GM19452 (cell line): ENCODE data around the gene TTC23.
"Not testable (repeated sequence)": the region's sequence is repeated elsewhere in the genome, so short reads cannot be mapped to it uniquely, and the experiment has no call there.

ENCODE experiments used
- ATAC-seq: cut with Tn5 transposase; IDR thresholded peaks from one replicate; pipeline ENCODE4 v1.9.1; 2021; ENCODE audit not compliant: unreplicated experiment

TTC23 gene

DNA sequence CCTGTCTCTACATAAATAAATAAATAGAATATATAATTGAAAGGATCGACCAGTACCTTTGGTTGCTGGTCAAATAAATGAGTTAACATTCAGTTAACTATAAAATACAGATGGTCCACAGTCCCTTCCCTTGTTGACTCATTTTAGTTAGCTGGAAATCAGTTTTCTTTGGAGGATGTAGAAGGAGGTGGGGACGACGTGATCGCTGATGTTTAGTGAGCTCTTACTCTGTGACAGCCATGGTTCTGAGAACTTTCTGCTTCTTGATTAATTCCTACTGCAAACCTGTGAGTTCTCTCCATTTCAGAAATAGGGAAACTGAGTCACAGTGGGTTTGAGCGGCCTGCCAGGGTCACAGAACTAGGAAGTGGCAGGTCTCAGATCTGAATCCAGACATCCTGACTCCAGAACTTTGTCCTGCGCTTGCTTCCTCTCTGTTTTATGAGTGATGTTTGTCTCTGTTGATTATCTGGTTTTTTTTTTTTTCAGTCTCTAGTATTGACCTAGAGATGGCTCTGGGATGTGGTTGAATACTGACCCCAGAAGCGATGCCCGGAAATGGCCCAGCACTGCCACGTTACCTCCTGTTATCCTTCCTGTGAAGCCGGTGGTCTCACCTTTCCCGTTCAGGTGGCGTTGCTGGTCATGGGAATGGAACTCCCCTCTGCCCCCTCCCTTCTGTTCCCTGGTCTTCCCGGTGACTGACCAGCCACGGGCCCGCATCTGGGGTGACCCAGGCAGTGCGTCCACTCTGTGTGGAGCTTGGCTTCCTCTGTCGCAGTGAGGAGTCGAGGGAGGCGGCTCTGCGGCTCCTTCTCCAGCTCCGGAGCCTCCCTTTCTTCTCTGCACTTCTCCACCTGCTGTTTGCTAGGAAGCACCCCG, 126.3 kb downstream of the TTC23 start:
- no peak for ATAC-seq

DNA sequence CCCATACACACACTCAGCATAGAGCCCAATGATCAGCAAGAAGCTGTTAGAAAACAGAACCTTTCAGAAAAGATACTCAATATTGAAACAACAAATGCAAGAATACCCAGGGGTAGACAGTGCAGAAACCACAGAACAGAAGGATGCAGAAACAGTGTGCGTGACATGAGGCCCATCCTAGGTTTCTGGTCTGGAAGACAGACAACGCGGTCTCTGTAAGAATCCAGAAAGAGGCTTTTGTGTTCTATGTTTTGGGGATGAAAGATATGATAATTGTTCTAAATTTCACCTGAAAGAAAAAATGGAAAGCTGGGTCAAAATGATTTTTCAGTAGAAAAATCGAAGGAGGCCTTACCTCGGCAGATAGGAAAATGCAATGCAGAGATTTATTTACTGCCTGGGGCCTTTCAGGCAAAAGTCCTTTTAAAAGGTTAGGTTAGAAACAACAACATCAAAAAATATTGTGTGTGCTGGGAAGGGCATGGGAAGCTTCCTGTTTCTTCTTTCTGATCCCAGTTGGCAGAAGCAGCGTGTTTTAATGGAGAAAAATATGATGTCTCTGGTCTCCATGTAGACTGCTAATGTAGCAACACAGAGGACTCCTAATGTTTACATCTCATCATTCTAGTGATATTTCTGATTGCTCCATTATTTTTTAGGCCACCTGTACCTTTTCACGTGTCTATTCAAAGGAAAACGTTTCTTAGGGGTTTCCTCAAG, 127.5 kb downstream of the TTC23 start:
- no peak for ATAC-seq

DNA sequence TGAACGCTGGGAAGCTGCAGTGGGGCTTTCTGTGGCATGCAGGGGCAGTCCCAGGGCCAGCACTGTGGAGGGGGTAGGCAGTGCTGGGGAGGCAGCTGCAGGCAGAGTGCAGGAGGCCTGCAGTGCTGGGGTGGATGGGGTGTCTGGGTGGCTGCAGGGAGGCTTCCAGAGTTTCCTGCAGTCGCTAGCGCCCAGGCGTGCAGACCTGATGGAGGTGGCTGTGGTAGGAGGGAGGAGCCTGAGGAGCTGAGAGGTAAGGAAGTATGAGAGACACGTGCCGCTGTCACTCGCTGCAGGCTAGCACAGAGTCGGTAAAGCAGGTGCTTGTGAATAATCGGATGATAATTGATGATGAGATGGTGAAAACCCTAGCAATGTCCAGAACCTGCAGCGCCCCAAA, 128.2 kb downstream of the TTC23 start:
- ATAC-seq, result no peak

DNA sequence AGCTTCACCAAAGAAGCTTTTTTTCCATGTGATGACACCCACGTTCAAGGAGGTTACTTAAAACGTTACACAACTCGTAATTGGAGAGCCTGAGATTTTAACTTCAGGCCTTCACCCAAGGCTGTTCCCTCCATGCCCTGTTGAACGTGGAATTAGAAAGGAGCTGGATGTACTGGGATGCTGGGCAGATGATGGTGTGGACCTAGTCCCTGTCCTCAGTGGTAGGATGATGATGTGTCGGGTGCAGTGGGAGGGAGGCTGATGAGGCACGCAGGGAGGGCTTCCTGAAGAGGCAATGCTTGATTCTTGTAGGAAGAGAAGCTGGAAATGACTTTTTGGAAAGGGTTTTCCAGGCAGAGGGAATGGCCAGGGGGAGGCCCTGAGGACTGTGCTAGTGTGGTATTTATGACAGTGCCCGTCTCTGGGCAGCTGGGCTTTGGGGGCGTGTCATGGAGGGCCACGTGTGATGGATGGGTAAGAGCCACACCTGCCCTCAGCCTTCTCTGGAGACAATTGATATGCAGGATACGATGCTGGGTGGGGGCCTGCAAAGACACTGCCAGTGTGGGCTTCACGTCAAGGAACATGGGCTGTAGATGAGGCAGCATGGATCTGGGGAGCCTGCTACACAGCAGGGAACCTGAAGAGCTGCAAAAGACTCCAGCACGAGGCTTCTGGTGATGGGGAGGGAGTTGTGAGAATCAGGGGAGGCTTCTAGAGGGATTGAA, 129.2 kb downstream of the TTC23 start:
- ATAC-seq, result no peak

DNA sequence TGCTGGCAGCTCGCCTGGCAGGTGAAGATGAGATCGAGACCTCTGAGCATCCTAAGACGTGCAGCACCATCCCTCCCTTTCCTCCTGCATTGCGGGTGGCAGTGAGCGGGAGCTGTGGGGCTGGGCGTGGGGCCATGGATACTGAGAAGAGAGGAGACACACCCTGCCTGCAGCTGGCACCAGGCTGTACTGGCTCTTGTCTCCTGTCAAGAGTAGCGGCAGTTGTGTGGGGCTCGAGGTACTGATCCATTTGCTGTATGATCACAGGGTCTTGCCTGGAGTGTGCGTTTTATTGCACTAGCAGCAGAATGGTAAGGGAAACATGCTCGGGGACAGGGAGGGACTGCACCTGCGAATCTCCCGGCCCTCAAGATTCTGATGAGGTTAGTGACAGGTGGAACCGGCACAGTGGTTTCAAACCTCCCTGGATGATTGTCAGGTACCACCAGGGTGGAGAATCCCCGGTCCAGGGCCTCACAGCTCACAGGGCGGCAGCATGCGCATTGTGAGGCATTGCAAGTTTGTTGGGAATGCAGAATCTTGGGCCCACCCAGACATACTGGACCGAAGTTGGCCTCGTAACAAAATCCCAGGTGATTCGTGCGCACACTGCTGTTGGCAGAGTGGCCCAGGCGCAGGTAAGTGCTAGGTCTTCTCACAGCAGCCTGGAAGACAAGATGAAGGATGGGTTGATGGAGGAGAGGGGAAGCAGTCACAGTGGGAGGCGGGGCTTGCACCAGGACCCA, 130.4 kb downstream of the TTC23 start:
- no peak for ATAC-seq

DNA sequence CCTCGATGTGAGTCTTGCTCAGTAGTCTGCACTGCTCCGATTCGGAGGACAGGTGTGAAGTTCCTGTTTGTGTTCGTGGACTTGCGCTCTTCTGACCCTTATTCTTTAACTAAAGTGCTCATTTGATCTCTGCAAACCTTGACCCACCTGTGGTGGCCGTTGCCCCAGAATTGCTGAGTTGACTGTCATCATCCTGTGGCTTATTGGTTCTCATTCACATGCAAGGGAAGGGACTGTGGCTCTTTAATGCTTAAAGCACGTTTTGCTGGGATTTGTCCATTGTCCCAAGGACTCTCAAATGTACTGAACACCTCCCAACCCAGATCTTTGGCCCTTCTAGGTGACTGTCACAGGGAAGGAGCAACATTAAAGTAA, 131.1 kb downstream of the TTC23 start:
- ATAC-seq, result no peak

DNA sequence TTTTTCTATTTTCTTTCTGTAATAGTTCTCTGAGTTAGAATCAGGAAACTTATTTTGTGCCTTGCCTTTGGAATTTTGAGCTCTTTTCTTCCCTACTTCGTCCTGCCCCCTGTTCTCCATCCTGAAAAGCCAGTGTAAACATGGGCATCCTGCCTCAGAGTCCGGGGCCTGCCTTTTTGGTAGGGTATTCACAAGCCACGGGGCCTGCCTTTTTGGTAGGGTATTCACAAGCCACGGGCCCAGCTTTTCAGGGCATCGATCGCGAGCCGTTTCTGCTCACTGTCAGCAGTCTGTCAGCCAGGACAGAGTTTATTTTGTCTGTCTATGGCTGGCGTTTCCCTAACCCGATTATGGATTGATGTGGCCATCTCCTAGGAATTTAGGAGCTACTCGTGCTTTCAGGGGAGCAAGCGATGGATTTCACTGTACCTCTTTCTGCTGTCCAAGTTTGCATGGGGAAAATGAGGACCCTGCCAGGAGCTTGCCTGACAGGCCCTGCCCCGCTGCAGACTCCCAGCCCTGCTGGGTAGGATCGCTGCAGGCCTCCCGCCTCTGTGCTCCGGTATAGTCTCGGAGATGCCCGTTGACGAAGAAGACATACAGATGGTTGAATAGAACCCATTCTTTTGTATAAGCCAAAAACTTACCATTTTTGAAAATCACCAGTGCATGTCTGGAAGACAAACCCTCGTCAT, 131.7 kb downstream of the TTC23 start:
- ATAC-seq, result no peak

DNA sequence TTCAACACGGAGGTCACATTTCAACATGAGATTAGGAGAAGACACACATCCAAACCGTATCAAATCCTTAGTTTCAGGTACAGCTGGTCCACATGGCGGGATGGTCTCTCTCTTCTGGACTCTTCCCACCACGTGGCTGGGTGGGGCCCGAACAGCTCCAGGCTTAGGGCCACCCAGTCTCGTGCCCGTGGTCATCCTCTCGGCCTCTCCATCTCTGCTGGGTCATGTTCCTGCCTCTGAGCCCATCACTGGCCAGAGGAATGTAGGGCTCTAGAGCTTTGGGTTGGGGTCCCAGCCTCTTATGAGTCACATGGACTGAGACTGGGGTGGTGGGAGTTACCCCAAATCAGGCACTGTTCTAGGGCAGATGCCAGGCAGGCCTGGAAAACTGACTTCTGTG, 132.3 kb downstream of the TTC23 start:
- ATAC-seq, result no peak

DNA sequence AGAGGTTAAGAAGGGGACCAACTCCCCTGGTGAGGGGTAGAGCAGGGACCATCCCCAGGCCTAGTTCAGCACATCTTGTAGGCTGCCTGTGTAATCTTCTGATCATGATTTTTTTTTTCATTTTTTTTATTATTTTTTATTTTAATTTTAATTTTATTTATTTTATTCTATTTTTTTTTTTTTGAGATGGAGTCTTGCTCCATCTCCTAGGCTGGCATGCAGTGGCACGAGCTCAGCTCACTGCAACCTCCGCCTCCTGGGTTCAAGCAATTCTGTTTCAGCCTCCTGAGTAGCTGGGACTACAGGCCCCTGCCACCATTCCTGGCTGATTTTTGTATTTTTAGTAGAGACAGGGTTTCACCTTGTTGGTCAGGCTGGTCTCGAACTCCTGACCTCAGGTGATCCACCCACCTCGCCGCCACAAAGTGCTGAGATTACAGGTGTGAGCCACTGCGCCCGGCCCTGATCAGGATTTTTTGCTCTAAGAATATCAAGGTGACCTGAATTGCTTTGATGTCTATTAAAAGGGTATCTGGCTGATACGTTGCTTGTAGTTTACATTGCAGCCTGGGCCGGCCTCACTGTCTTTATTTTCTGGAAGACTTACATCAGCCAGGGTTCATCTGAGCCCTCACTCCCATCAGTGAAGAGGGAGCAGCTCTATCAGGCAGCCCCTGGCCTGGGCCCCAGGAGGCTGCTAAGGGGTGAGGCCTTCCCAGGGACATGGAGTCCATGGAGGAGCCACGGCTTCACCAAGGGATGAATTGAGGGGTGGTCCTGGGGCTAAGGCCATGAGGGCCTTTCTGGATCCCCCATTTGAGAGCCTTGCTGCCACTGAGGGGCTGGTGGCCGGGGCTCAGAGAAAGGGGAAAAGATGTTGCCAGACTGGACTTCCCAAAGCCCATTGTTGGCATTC, 133.8 kb downstream of the TTC23 start:
- ATAC-seq, result no peak

DNA sequence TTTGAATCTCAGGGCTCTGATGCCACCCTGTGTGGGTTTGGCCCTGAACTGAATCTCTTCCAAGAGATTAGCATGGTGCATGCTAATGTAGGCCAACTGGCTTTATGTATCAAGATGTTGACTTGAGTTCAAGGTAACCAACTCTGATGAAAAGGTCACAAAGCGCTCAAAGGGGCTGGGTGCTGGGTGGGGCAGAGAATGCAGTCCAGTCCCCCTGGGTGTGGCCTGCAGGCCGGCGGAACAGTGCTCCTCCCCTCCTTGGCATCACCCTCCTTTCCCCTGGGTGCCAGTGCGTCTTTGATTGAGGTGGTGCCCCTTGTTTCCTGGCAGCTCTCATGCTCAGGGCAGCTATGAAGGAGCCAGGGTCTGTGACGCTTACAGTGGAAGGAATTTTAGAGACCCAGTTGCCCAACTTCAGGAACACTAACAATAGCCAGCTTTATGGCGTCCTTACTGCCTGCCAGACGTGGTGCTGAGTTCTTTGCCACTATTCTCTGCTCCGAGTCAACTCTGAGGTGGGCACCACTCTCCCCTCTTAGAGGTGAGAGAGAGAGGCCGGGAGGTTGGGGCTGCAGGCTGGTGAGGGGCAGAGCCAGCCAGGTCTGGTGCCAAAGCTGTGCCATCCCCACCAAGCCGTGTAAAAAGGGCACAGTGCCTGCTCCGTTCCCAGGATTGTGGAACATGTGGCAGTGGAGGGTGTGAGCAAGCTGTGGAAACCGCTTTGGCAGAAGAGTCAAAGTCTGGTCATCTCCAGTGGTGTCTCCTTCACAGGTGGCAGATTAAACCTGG, 134.7 kb downstream of the TTC23 start:
- no peak for ATAC-seq

DNA sequence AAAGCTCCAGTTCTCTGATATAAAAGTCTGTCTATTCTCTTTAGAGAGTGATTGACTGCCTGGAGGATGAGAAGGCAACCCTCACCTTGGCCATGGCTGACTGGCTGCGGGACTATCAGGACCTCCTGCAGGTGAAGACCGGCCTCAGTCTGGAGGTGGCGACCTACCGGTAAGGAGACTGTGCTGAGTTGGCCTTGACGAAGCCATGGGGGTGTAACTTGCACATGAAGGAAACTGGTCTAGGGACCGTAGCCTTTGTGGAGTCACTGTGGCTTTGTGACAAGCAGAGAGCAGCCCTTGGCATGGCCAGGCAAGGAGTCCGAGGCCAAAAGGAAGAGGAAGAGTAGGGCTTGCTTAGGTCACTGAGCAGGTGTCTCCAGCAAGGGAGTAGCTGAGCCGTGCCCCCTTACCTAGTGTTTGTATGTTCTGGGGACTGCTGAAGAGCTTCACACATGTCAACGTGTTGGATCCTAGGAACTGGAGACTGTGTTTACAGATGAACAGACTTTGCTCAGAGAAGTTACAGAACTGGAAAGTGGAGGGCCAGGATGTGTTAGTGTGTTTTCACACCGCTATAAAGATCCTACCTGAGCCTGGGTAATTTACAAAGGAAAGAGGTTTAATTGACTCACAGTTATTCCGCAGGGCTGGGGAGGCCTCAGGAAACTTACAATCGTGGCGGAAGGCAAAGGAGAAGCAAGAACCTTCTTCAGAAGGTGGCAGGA, 135.7 kb downstream of the TTC23 start:
- ATAC-seq, result no peak

DNA sequence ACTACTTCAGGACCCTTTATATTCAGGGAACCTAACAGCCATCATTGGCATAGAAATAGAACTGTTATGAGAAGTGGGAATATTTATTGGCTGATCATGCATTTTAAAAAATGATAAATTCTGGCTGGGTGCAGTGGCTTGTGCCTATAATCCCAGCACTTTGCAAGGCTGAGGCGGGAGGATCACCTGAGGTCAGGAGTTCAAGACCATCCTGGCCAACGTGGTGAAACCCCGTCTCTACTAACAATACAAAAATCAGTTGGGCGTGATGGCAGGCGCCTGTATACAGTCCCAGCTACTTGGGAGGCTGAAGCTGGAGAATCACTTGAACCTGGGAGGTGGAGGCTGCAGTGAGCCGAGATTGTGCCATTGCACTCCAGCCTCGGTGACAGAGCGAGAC, 137.7 kb downstream of the TTC23 start:
- not testable (repeated sequence) for ATAC-seq

DNA sequence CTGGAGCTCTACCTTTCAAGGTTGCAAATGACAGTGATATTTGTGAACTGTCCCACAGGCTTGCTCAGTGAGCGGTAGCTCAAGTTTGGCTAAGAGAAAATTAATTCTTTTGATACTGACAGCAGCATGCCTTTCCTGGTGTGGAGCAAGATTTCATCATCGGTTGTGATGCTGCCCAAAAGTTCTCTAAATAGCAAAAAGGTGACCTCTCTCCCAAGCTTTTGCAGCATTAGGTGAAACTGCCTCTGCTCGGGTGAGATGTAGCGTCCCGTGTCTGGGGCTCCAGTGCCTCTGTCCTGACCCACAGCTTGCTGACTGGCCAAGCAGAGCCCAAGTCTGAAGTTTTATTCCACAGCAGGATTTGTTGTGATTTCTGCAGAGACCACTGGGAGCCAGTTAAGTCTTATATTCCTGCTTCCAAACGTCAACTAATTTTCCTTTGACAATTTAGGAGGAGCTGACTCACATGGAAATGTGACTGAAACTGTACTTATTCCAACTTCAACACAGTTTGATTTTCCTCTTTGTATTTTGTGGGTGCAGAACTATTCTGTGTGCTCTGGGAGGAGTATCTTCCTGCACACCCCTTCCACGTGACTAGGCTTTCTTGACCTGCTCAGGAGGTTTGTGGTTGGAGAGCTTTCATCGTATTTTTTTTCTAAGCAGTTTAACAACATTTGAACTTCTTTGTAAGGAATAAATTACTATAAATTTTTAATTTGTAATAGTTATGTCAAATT, 138.6 kb downstream of the TTC23 start:
- no peak for ATAC-seq

DNA sequence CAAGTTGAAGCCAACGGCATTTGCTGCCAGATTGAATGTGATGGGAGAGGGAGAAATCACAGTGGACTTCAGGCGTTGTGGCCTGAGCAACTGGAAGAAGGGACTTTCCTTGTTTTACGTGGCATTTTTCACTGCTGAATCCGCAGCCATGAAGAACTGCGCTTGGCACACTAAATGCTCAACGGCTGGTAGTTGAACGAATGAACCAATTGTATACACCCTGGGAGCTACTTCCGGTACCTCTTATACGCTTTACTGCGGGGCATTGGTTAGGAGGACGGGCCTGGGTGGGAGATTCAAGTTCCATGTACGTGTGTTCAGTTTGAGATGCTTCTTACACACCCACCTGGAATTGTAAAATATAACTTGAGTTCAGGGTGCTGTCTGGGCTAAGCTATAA, 139.3 kb downstream of the TTC23 start:
- ATAC-seq, result no peak

DNA sequence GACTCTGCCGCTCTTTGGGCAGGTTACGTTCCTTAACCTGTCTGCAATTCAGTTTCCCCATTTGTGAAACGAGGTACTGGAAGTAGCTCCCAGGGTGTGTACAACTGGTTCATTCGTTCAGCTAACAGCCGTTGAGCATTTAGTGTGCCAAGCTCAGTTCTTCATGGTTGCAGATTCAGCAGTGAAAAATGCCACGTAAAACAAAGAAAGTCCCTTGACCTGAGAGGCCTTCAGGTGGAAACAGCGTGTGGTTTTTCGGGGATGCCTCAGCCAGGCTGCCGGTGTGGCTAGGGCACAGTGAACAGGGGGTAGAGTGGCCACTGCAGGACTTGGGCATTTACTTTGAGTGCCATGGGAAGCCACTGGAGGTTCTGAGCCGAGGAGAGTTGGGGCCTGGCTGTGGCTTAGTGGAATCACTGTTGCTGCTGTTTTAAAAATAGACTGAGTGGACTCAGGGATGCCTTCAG, 139.8 kb downstream of the TTC23 start:
- ATAC-seq, result no peak

DNA sequence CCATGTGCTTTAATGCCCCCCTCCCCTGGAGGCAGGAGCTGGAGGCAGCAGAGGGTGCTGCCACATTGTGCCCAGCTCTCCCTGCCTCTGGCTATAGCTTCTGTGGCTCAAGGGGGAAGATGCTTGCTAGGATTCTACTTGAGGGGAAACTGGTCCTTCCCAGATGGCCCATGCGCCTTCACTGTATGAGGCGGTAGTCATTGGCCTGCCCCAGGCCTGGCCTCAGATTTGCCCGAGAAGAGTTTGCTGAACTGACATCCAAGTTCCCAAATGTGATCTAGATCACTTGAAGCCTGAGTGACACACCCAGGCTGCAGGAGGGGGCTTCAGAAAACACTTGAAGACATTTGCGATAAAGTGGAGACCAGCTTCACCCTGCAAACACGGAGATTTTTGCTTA, 140.4 kb downstream of the TTC23 start:
- no peak for ATAC-seq
